Lower lobe of right lung (tissue), 2 donors: ENCODE results near the gene DOCK1. TPM values are rescaled to one million over a fixed set of nuclear protein-coding genes. Genes with fewer than 3 reads are reported as not detected.
"Not testable (repeated sequence)": the region's sequence is repeated elsewhere in the genome, so short reads cannot be mapped to it uniquely, and the experiment has no call there.

Source experiments
- ATAC-seq, 2 donors: fragments of 200-7000 bp; cut with Tn5 transposase; one replicate each; pipeline ENCODE4 v1.9.1; 2020 to 2022; ENCODE audit warnings: mild to moderate bottlenecking in 2 of 2, moderate library complexity in 2 of 2
- DNase-seq: peaks from one replicate; pipeline ENCODE4 v3.0.0-alpha.2; 2020
- H3K27ac ChIP-seq: fragments of 200-600 bp; one replicate; pipeline ENCODE4 v1.8.0; 2022
- H3K27me3 ChIP-seq: fragments of 200-600 bp; one replicate; pipeline ENCODE4 v1.8.0; 2022; ENCODE audit warnings: low read depth
- H3K36me3 ChIP-seq: fragments of 200-600 bp; one replicate; pipeline ENCODE4 v1.8.0; 2022; ENCODE audit warnings: mild to moderate bottlenecking
- H3K4me1 ChIP-seq: fragments of 200-600 bp; one replicate; pipeline ENCODE4 v1.8.0; 2022
- H3K4me3 ChIP-seq: fragments of 200-600 bp; one replicate; pipeline ENCODE4 v1.8.0; 2022; ENCODE audit warnings: mild to moderate bottlenecking
- H3K9me3 ChIP-seq: fragments of 200-600 bp; one replicate; pipeline ENCODE4 v1.8.0; 2022
- CTCF ChIP-seq: fragments of 200-600 bp; IDR thresholded peaks from one replicate; pipeline ENCODE4 v1.8.0; 2022; ENCODE audit warnings: antibody characterized with exemption, mild to moderate bottlenecking
- intact Hi-C: fragments of 100-400 bp; cut with DNase I; formaldehyde crosslinking; loops from one replicate; pipeline ENCODE4 v1.11.0; 2022
- total RNA-seq: library from RNA; stranded (reverse); fragmentation: NEBNext Ultra II Directional; extraction: Animal tissue kit (Norgen Biotek cat#: 25700); gene quantifications from one replicate; pipeline ENCODE4 v1.2.1, GENCODE V29; 2021
- donor health status: DM: no; HTN: yes; CAD: no; lungs with severe emphysema.

Gene DOCK1
- total RNA-seq, 1 donor from 2014 or later, result 44.8 TPM

- H3K4me3 ChIP-seq, result no peak overlapping the region
- H3K36me3 ChIP-seq, result no peaks in the 10 kb centered on the region
- intact Hi-C loops, result no loop called here
- H3K9me3 ChIP-seq, result no peaks in the 10 kb centered on the region
- no peaks in the 10 kb centered on the region for H3K4me1 ChIP-seq
- DNase-seq (no peak), ATAC-seq (no peak)
- H3K27me3 ChIP-seq, result no peaks in the 10 kb centered on the region
- H3K27ac ChIP-seq, result no peak overlapping the region
- TF ChIP-seq CTCF, result no peak
Observed at GRCh38 chr10:126889421-126889820, 15.8 kb upstream of the DOCK1 start.

- intact Hi-C loops, H3K4me3 ChIP-seq, H3K27me3 ChIP-seq, H3K27ac ChIP-seq, H3K9me3 ChIP-seq, H3K4me1 ChIP-seq, H3K36me3 ChIP-seq, DNase-seq, ATAC-seq: not testable (repeated sequence)
Observed at GRCh38 chr10:126890797-126891196, 14.4 kb upstream of the DOCK1 start.

GRCh38 chr10:126892226-126893175 is 12.7 kb upstream of the DOCK1 start:
- no peaks in the 10 kb centered on the region for H3K9me3 ChIP-seq
- ATAC-seq (no peak), DNase-seq (no peak)
- no peak overlapping the region for H3K27ac ChIP-seq
- no peaks in the 10 kb centered on the region for H3K4me1 ChIP-seq
- no peaks in the 10 kb centered on the region for H3K36me3 ChIP-seq
- intact Hi-C loops, result no loop called here
- no peak overlapping the region for H3K4me3 ChIP-seq
- no peak for TF ChIP-seq CTCF
- no peaks in the 10 kb centered on the region for H3K27me3 ChIP-seq

GRCh38 chr10:126893206-126893605 is 12.0 kb upstream of the DOCK1 start:
- Histone ChIP-seq H3K4me1 (no peaks in the 10 kb centered on the region), H3K36me3 (no peaks in the 10 kb centered on the region), H3K4me3 (no peak overlapping the region)

GRCh38 chr10:126893841-126894240 is 11.4 kb upstream of the DOCK1 start:
- no peak overlapping the region for H3K27ac ChIP-seq
- DNase-seq, result no peak

More at GRCh38 chr10:126893206-126893605, 12.0 kb upstream of the DOCK1 start:
- no peak overlapping the region for H3K27ac ChIP-seq
- ATAC-seq (no peak), DNase-seq (no peak)
- intact Hi-C loops, result no loop called here
- peaks cover 2% of the 10 kb centered on the region for H3K9me3 ChIP-seq
- TF ChIP-seq CTCF, result no peak
- H3K27me3 ChIP-seq, result no peaks in the 10 kb centered on the region

More at GRCh38 chr10:126893841-126894240, 11.4 kb upstream of the DOCK1 start:
- TF ChIP-seq CTCF, result no peak
- H3K4me1 ChIP-seq, result no peaks in the 10 kb centered on the region
- intact Hi-C loops, result no loop called here
- no peak overlapping the region for H3K4me3 ChIP-seq
- no peaks in the 10 kb centered on the region for H3K36me3 ChIP-seq
- no peaks in the 10 kb centered on the region for H3K27me3 ChIP-seq
- ATAC-seq, result no peak
- peaks cover 8% of the 10 kb centered on the region for H3K9me3 ChIP-seq
